ENCODE data around the gene BTNL9. TPM values are rescaled to one million over a fixed set of nuclear protein-coding genes. Genes with fewer than 3 reads are reported as not detected.

The BTNL9 gene
- total RNA-seq, 3 donors from 2014 or later: 27.2 to 169 (median 94.6) TPM

- intact Hi-C loops (cut with DNase I; ENCODE audit: low total_unique reads): no loop called here
- no peak for TF ChIP-seq POLR2A (IDR thresholded peaks at IDR 0.05)
- no peak for TF ChIP-seq CTCF (IDR thresholded peaks at IDR 0.05)
- no peak for TF ChIP-seq POLR2AphosphoS5 (IDR thresholded peaks at IDR 0.05)
Observed at GRCh38 chr5:181105391-181106025, 65.4 kb downstream of the BTNL9 start.

GRCh38 chr5:181107699-181108098 lies 67.6 kb downstream of the BTNL9 start:
- TF ChIP-seq CTCF (IDR thresholded peaks at IDR 0.05) (no peak), POLR2AphosphoS5 (IDR thresholded peaks at IDR 0.05) (no peak), POLR2A (IDR thresholded peaks at IDR 0.05) (no peak)
- H3K36me3 ChIP-seq: no peaks in the 10 kb centered on the region
- H3K27me3 ChIP-seq: peaks cover 0 to 74% of the 10 kb centered on the region in 2 donors

More at GRCh38 chr5:181105391-181106025, 65.4 kb downstream of the BTNL9 start:
- Histone ChIP-seq H3K9me3 (no peaks in the 10 kb centered on the region), H3K4me3 (no peak overlapping the region), H3K27ac (no peak overlapping the region), H3K36me3 (no peaks in the 10 kb centered on the region), H3K27me3 (peaks cover 0 to 60% of the 10 kb centered on the region in 2 donors), H3K4me1 (no peaks in the 10 kb centered on the region)
- DNase-seq (ENCODE audit: low spot score in 2 of 2): no peak

GRCh38 chr5:181108578-181109165 lies 68.6 kb downstream of the BTNL9 start:
- H3K4me3 ChIP-seq: no peak overlapping the region
- peaks cover 0 to 2% of the 10 kb centered on the region in 2 donors for H3K9me3 ChIP-seq
- H3K36me3 ChIP-seq: no peaks in the 10 kb centered on the region
- no peak for DNase-seq (ENCODE audit: low spot score in 2 of 2)
- intact Hi-C loops (cut with DNase I; ENCODE audit: low total_unique reads): no loop called here
- no peak for TF ChIP-seq CTCF (IDR thresholded peaks at IDR 0.05)
- TF ChIP-seq POLR2AphosphoS5 (IDR thresholded peaks at IDR 0.05): no peak
- TF ChIP-seq POLR2A (IDR thresholded peaks at IDR 0.05): no peak
- H3K27ac ChIP-seq: no peak overlapping the region
- no peaks in the 10 kb centered on the region for H3K4me1 ChIP-seq
- H3K27me3 ChIP-seq: peaks cover 0 to 79% of the 10 kb centered on the region in 2 donors

More at GRCh38 chr5:181107699-181108098, 67.6 kb downstream of the BTNL9 start:
- no peak for DNase-seq (ENCODE audit: low spot score in 2 of 2)
- H3K4me3 ChIP-seq: no peak overlapping the region
- intact Hi-C loops (cut with DNase I; ENCODE audit: low total_unique reads): no loop called here
- H3K4me1 ChIP-seq: no peaks in the 10 kb centered on the region
- no peaks in the 10 kb centered on the region for H3K9me3 ChIP-seq
- no peak overlapping the region for H3K27ac ChIP-seq

- Histone ChIP-seq H3K27ac (no peak overlapping the region), H3K27me3 (peaks cover 0 to 83% of the 10 kb centered on the region in 2 donors), H3K36me3 (no peaks in the 10 kb centered on the region), H3K4me1 (peaks cover 0 to 1% of the 10 kb centered on the region in 2 donors), H3K4me3 (no peak overlapping the region), H3K9me3 (peaks cover 4 to 9% of the 10 kb centered on the region in 2 donors)
- intact Hi-C loops (cut with DNase I; ENCODE audit: low total_unique reads): no loop called here
- no peak for DNase-seq (ENCODE audit: low spot score in 2 of 2)
- TF ChIP-seq CTCF (IDR thresholded peaks at IDR 0.05) (no peak), POLR2AphosphoS5 (IDR thresholded peaks at IDR 0.05) (no peak), POLR2A (IDR thresholded peaks at IDR 0.05) (no peak)
Observed at GRCh38 chr5:181109489-181110013, 69.5 kb downstream of the BTNL9 start.

- Histone ChIP-seq H3K36me3 (no peaks in the 10 kb centered on the region), H3K4me3 (no peak overlapping the region), H3K9me3 (peaks cover 4 to 9% of the 10 kb centered on the region in 2 donors), H3K4me1 (peaks cover 0 to 4% of the 10 kb centered on the region in 2 donors), H3K27me3 (peaks cover 0 to 80% of the 10 kb centered on the region in 2 donors), H3K27ac (no peak overlapping the region)
- no peak for TF ChIP-seq CTCF (IDR thresholded peaks at IDR 0.05)
- TF ChIP-seq POLR2A (IDR thresholded peaks at IDR 0.05): no peak
- no peak for TF ChIP-seq POLR2AphosphoS5 (IDR thresholded peaks at IDR 0.05)
- no peak for DNase-seq (ENCODE audit: low spot score in 2 of 2)
- intact Hi-C loops (cut with DNase I; ENCODE audit: low total_unique reads): no loop called here
Observed at GRCh38 chr5:181111010-181111409, 70.9 kb downstream of the BTNL9 start.
